H1 (cell line): ENCODE results near the gene CACNA1D. TPM values are rescaled to one million over a fixed set of nuclear protein-coding genes. Genes with fewer than 3 reads are reported as not detected.

ENCODE experiments used
- CHD7 ChIP-seq: fragments of 300-600 bp; sonication (generic); IDR thresholded peaks from 2 replicates; pipeline ENCODE4 v1.7.1; 2012; ENCODE audit warnings: low read length, moderate library complexity, mild to moderate bottlenecking, inconsistent platforms; ENCODE audit not compliant: insufficient replicate concordance
- EZH2 ChIP-seq: fragments of 200-600 bp; sonication (generic); IDR thresholded peaks from 2 replicates; pipeline ENCODE4 v1.7.1; 2012; ENCODE audit warnings: low read depth, mild to moderate bottlenecking, moderate library complexity, low read length, inconsistent platforms; ENCODE audit not compliant: severe bottlenecking
- polyA plus RNA-seq, 7 experiments: library from polyadenylated mRNA; depleted of rRNA in 3 of 7; stranded (reverse) in 5 of 7; unstranded in 2 of 7; fragments of >200 nt in 5 of 7; fragments of 200-250 nt in 2 of 7; gene quantifications; 1 replicate in 5 of 7; 2 replicates in 1 of 7; 4 replicates in 1 of 7; pipeline versions ENCODE4 v1.2.1 to v1.2.3, GENCODE V29; 2011 to 2013; ENCODE audit warnings: missing spikeins in 2 of 7, mixed read lengths in 2 of 7
- total RNA-seq: library from RNA; stranded (reverse); fragmentation: NEBNext Ultra II Directional; extraction: Animal tissue kit (Norgen Biotek cat#: 25700); gene quantifications from 2 replicates; pipeline ENCODE4 v1.2.1, GENCODE V29; 2021

Gene CACNA1D
- total and polyA plus RNA-seq, 2 of the 8 experiments (the other 6 are each of a cell fraction or from before 2014, with no cell fraction given): 2.0 to 2.9 TPM

DNA sequence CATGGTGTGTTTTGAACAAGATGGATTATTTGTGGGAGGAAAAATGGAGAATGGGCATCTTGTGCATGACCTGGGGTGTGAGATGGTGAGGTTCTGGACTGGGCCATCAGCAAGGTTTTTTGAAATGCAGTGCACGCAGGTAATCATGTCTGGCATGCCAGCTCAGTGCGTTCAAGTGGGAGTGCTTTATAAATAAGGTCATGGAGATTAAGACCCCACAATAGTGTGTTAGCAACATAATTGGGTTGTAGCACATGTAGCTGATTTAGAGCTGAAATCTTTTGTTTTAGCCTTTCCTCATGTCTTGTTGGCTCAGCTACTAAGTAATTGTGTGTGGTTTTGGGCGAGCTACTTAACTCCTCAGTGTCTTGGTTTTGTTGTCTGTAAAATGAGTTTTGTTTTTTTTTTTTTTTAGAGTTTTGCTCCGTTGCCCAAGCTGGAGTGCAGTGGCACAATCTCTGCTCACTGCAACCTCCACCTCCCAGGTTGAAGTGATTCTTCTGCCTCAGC is 3.9 kb upstream of the CACNA1D start (continued):
- TF ChIP-seq CHD7: no peak
- no peak for TF ChIP-seq EZH2
